ENCODE measurements around the gene ID3. TPM values are rescaled to one million over a fixed set of nuclear protein-coding genes. Genes with fewer than 3 reads are reported as not detected.

Gene ID3
- polyA plus RNA-seq, 4 donors = 303 to 480 (median 357) TPM

- DNase-seq (ENCODE audit: low read depth in 4 of 4, low spot score in 2 of 4) = no peak
Observed at GRCh38 chr1:23529146-23530086, 29.9 kb downstream of the ID3 start.

GRCh38 chr1:23528250-23528978 lies 30.9 kb downstream of the ID3 start:
- DNase-seq (ENCODE audit: low read depth in 4 of 4, low spot score in 2 of 4) = no peak

- no peak for DNase-seq (ENCODE audit: low read depth in 4 of 4, low spot score in 2 of 4)
Observed at GRCh38 chr1:23527900-23528249, 31.4 kb downstream of the ID3 start.

GRCh38 chr1:23527366-23527765 lies 31.9 kb downstream of the ID3 start:
- no peak for DNase-seq (ENCODE audit: low read depth in 4 of 4, low spot score in 2 of 4)

GRCh38 chr1:23526329-23527041 lies 32.8 kb downstream of the ID3 start:
- DNase-seq (ENCODE audit: low read depth in 4 of 4, low spot score in 2 of 4) = no peak

GRCh38 chr1:23525558-23526250 lies 33.6 kb downstream of the ID3 start:
- DNase-seq (ENCODE audit: low read depth in 4 of 4, low spot score in 2 of 4) = no peak

GRCh38 chr1:23524716-23525401 lies 34.4 kb downstream of the ID3 start:
- no peak for DNase-seq (ENCODE audit: low read depth in 4 of 4, low spot score in 2 of 4)

GRCh38 chr1:23524163-23524562 lies 35.1 kb downstream of the ID3 start:
- no peak for DNase-seq (ENCODE audit: low read depth in 4 of 4, low spot score in 2 of 4)

GRCh38 chr1:23522244-23522982 lies 36.9 kb downstream of the ID3 start:
- DNase-seq (ENCODE audit: low read depth in 4 of 4, low spot score in 2 of 4) = no peak

- no peak for DNase-seq (ENCODE audit: low read depth in 4 of 4, low spot score in 2 of 4)
Observed at GRCh38 chr1:23521588-23521987, 37.7 kb downstream of the ID3 start.

- DNase-seq (ENCODE audit: low read depth in 4 of 4, low spot score in 2 of 4) = no peak
Observed at GRCh38 chr1:23517581-23517980, 41.7 kb downstream of the ID3 start.

- no peak for DNase-seq (ENCODE audit: low read depth in 4 of 4, low spot score in 2 of 4)
Observed at GRCh38 chr1:23515905-23516304, 43.4 kb downstream of the ID3 start.

GRCh38 chr1:23514111-23514679 lies 45.1 kb downstream of the ID3 start:
- no peak for DNase-seq (ENCODE audit: low read depth in 4 of 4, low spot score in 2 of 4)

- DNase-seq (ENCODE audit: low read depth in 4 of 4, low spot score in 2 of 4) = no peak
Observed at GRCh38 chr1:23509896-23510295, 49.4 kb downstream of the ID3 start.

Other genes starting within 250 kb of the ID3 start
- 100 to 1,000 TPM; 247 to 287 (median 255) TPM for gene HNRNPR, start 215.2 kb downstream of the ID3 start, polyA plus RNA-seq (ENCODE audit: insufficient read length in 4 of 4)
- gene ZNF436, start 189.7 kb downstream of the ID3 start, polyA plus RNA-seq (ENCODE audit: insufficient read length in 4 of 4) = 10 to 100 TPM; 27.2 to 34.7 (median 32.2) TPM
- 10 to 100 TPM; 31.1 to 58.3 (median 47.5) TPM for gene TCEA3, start 134.8 kb downstream of the ID3 start, polyA plus RNA-seq (ENCODE audit: insufficient read length in 4 of 4)
- gene ASAP3, start 75.3 kb downstream of the ID3 start, polyA plus RNA-seq (ENCODE audit: insufficient read length in 4 of 4) = 10 to 100 TPM; 34.5 to 42.1 (median 38.2) TPM
- 1 to 10 TPM; 4.2 to 6.1 (median 5.0) TPM for gene E2F2, start 28.3 kb downstream of the ID3 start, polyA plus RNA-seq (ENCODE audit: insufficient read length in 4 of 4)
- 1,000 to 10,000 TPM; 2,046 to 2,991 (median 2,419) TPM for gene RPL11, start 132.3 kb upstream of the ID3 start, polyA plus RNA-seq (ENCODE audit: insufficient read length in 4 of 4)
- 10 to 100 TPM; 30.4 to 36.3 (median 34.4) TPM for gene ELOA, start 184.0 kb upstream of the ID3 start, polyA plus RNA-seq (ENCODE audit: insufficient read length in 4 of 4)
- gene PITHD1, start 218.9 kb upstream of the ID3 start, polyA plus RNA-seq (ENCODE audit: insufficient read length in 4 of 4) = 10 to 100 TPM; 55.1 to 65.4 (median 62.6) TPM
- gene LYPLA2, start 231.6 kb upstream of the ID3 start, polyA plus RNA-seq (ENCODE audit: insufficient read length in 4 of 4) = 10 to 100 TPM; 60.2 to 87.1 (median 75.5) TPM
- gene GALE, start 241.3 kb upstream of the ID3 start, polyA plus RNA-seq (ENCODE audit: insufficient read length in 4 of 4) = 10 to 100 TPM; 30.1 to 42.8 (median 38.0) TPM